Transverse colon (tissue), 3 donors: ENCODE results near the gene NCKAP5L.

Source experiments
- EP300 ChIP-seq: sonication (generic); formaldehyde crosslinking; IDR thresholded peaks from one replicate; pipeline ENCODE4 v1.6.1; 2017; ENCODE audit warnings: antibody characterized with exemption, low read depth
- POLR2A ChIP-seq: fragments of 450-650 bp; IDR thresholded peaks from one replicate; pipeline ENCODE4 v1.6.1; 2016; ENCODE audit warnings: antibody characterized with exemption, mild to moderate bottlenecking, moderate library complexity
- TF ChIP-seq, protein P1 (sequence below), 5 experiments: fragments of 200-600 bp in 3 of 5; fragments of 450-650 bp in 2 of 5; sonication (generic) in 3 of 5; IDR thresholded peaks; 1 replicate in 2 of 5; 2 replicates in 3 of 5; pipeline ENCODE4 v1.5.1; 2016 to 2017; ENCODE audit warnings: antibody characterized with exemption in 5 of 5, inconsistent platforms in 3 of 5, mild to moderate bottlenecking in 2 of 5, moderate library complexity in 1 of 5

DNA sequence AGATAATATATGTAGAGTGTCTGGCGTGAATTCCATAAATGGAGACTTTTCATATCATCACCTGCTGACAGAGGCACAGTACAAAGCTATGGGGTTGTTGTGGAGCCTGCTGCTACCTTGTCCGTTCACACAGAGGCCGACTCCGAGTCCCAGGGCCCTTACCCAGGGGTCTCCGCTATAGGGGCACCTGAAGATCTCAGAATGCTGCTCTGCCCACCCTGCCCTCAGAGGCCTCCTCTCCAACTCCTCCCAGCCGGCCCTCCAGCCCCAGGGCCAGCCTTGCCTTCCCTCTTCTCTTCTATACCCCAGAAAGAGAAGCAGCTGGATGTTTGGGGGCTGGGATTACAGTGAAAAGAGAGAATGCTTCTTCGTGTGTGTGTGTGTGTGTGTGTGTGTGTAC is 21.3 kb downstream of the NCKAP5L start:
- TF ChIP-seq, protein P1, sequence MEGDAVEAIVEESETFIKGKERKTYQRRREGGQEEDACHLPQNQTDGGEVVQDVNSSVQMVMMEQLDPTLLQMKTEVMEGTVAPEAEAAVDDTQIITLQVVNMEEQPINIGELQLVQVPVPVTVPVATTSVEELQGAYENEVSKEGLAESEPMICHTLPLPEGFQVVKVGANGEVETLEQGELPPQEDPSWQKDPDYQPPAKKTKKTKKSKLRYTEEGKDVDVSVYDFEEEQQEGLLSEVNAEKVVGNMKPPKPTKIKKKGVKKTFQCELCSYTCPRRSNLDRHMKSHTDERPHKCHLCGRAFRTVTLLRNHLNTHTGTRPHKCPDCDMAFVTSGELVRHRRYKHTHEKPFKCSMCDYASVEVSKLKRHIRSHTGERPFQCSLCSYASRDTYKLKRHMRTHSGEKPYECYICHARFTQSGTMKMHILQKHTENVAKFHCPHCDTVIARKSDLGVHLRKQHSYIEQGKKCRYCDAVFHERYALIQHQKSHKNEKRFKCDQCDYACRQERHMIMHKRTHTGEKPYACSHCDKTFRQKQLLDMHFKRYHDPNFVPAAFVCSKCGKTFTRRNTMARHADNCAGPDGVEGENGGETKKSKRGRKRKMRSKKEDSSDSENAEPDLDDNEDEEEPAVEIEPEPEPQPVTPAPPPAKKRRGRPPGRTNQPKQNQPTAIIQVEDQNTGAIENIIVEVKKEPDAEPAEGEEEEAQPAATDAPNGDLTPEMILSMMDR (IDR thresholded peaks at IDR 0.05), result no peak
- TF ChIP-seq EP300 (no peak), POLR2A (no peak)
